Stimulated activated CD4-positive, alpha-beta T cell treated with anti-CD3 and anti-CD28 coated beads, Interleukin-15, amount 100 ng/mL, for 48 hours (primary cell): Measurements from ENCODE around the gene NOB1.
"Not testable (repeated sequence)": the region's sequence is repeated elsewhere in the genome, so short reads cannot be mapped to it uniquely, and the experiment has no call there.

Experiments
- DNase-seq, 2 donors: peaks; one replicate each; pipeline ENCODE4 v3.0.0-alpha.2; 2020; ENCODE audit warnings: low read depth in 2 of 2

The NOB1 gene

GRCh38 chr16:69754469-69755310 lies at the start of gene NOB1:
Gene NOB1 (minus strand): TSS chr16:69754926. CDS start chr16:69754910, 16 bp downstream.
- DNase-seq = peak; percentile 95

GRCh38 chr16:69804297-69804696 lies 49.6 kb upstream of the NOB1 start:
- DNase-seq = no peak

- DNase-seq = no peak
Measured at GRCh38 chr16:69799611-69800031, 44.9 kb upstream of the NOB1 start.

- no peak for DNase-seq
Measured at GRCh38 chr16:69798466-69798865, 43.7 kb upstream of the NOB1 start.

GRCh38 chr16:69796285-69797118 lies 41.8 kb upstream of the NOB1 start:
- peak in 1 of 2 donors; percentile 5 for DNase-seq

- DNase-seq = no peak
Measured at GRCh38 chr16:69794486-69794885, 39.8 kb upstream of the NOB1 start.

- DNase-seq = no peak
Measured at GRCh38 chr16:69793526-69793925, 38.8 kb upstream of the NOB1 start.

- not testable (repeated sequence) for DNase-seq
Measured at GRCh38 chr16:69791391-69791847, 36.7 kb upstream of the NOB1 start.

GRCh38 chr16:69787883-69788282 lies 33.2 kb upstream of the NOB1 start:
- DNase-seq = no peak

GRCh38 chr16:69784586-69784985 lies 29.9 kb upstream of the NOB1 start:
- no peak for DNase-seq

- DNase-seq = no peak
Measured at GRCh38 chr16:69781118-69781517, 26.4 kb upstream of the NOB1 start.

GRCh38 chr16:69779724-69780123 lies 25.0 kb upstream of the NOB1 start:
- no peak for DNase-seq

GRCh38 chr16:69775563-69775962 lies 20.8 kb upstream of the NOB1 start:
- no peak for DNase-seq

GRCh38 chr16:69773260-69773947 lies 18.7 kb upstream of the NOB1 start:
- DNase-seq = no peak

- DNase-seq = no peak
Measured at GRCh38 chr16:69771651-69771967, 16.9 kb upstream of the NOB1 start.

GRCh38 chr16:69769404-69769803 lies 14.7 kb upstream of the NOB1 start:
- DNase-seq = no peak

- no peak for DNase-seq
Measured at GRCh38 chr16:69768666-69769065, 13.9 kb upstream of the NOB1 start.

- no peak for DNase-seq
Measured at GRCh38 chr16:69767459-69768229, 12.9 kb upstream of the NOB1 start.

GRCh38 chr16:69763599-69763942 lies 8.8 kb upstream of the NOB1 start:
- DNase-seq = no peak

- no peak for DNase-seq
Measured at GRCh38 chr16:69762814-69763598, 8.3 kb upstream of the NOB1 start.
